B cell (primary cell): ENCODE results near the gene LCE1F. TPM values are rescaled to one million over a fixed set of nuclear protein-coding genes. Genes with fewer than 3 reads are reported as not detected.

Source experiments
- ATAC-seq: fragments of 200-7000 bp; cut with Tn5 transposase; one replicate; pipeline ENCODE4 v1.10.0; 2021; ENCODE audit warnings: low read depth, mild to moderate bottlenecking, moderate number of reproducible peaks, moderate library complexity
- CTCF ChIA-PET: fragments of 350-600 bp; sonication (Branson Sonifier 250); formaldehyde crosslinking; loops from one replicate; lab custom pipeline; 2021; ENCODE audit warnings: antibody characterized with exemption, inconsistent platforms; lab: Charles Lee
- POLR2A ChIA-PET: fragments of 350-600 bp; sonication (Branson Sonifier 250); formaldehyde crosslinking; loops from one replicate; lab custom pipeline; 2021; ENCODE audit warnings: antibody characterized with exemption; lab: Charles Lee
- DNase-seq: peaks from one replicate; pipeline ENCODE4 v3.0.0; 2013
- H2AFZ ChIP-seq: 2 replicates; pipeline ENCODE4 v1.6.1; 2012; ENCODE audit warnings: mild to moderate bottlenecking, low read depth, low read length; ENCODE audit not compliant: insufficient read depth, poor library complexity, severe bottlenecking
- H3K27ac ChIP-seq, 2 donors: 1 replicate in 1 of 2; 2 replicates in 1 of 2; pipeline ENCODE4 v1.5.1; 2012 to 2013; ENCODE audit warnings: low read length in 2 of 2, mild to moderate bottlenecking in 2 of 2, moderate library complexity in 1 of 2
- H3K27me3 ChIP-seq, 4 experiments: fragments of 200-600 bp in 1 of 4; sonication (generic) in 1 of 4; replicated peaks in 1 of 4; 1 replicate in 2 of 4; 2 replicates in 2 of 4; pipeline versions ENCODE4 v1.6.1 to v1.7.0; 2013 to 2016; ENCODE audit warnings: low read length in 3 of 4, mild to moderate bottlenecking in 2 of 4, mixed read lengths in 1 of 4, moderate library complexity in 1 of 4; ENCODE audit not compliant: insufficient read depth in 4 of 4, control insufficient read depth in 3 of 4; ENCODE audit errors: control extremely low read depth in 1 of 4
- H3K36me3 ChIP-seq, 2 experiments: replicated peaks in 1 of 2; 1 replicate in 1 of 2; 2 replicates in 1 of 2; pipeline versions ENCODE4 v1.6.1 to v1.7.1; 2013; ENCODE audit warnings: low read length in 1 of 2; ENCODE audit not compliant: insufficient read depth in 2 of 2, control insufficient read depth in 1 of 2; ENCODE audit errors: control extremely low read depth in 1 of 2, extremely low read depth in 1 of 2
- H3K4me1 ChIP-seq, 2 donors: fragments of 200-600 bp in 1 of 2; sonication (generic) in 1 of 2; 1 replicate in 1 of 2; 2 replicates in 1 of 2; pipeline versions ENCODE4 v1.5.1 to v1.6.1; 2013 to 2017; ENCODE audit warnings: low read length in 2 of 2; ENCODE audit not compliant: control insufficient read depth in 2 of 2, insufficient read depth in 2 of 2
- H3K4me2 ChIP-seq: replicated peaks from 2 replicates; pipeline ENCODE3; 2012; ENCODE audit warnings: mild to moderate bottlenecking, low read depth, low read length; ENCODE audit not compliant: poor library complexity, severe bottlenecking
- H3K4me3 ChIP-seq, 5 experiments: fragments of 200-600 bp in 1 of 5; sonication (generic) in 1 of 5; 1 replicate in 3 of 5; 2 replicates in 2 of 5; pipeline versions ENCODE4 v1.5.1 to v1.7.0; 2011 to 2016; ENCODE audit warnings: low read length in 4 of 5, mild to moderate bottlenecking in 4 of 5, low read depth in 2 of 5, control low read depth in 1 of 5, moderate library complexity in 1 of 5; ENCODE audit not compliant: insufficient read depth in 1 of 5; ENCODE audit errors: control extremely low read depth in 1 of 5, extremely low read depth in 1 of 5
- H3K79me2 ChIP-seq: fragments of 200-600 bp; sonication (generic); one replicate; pipeline ENCODE4 v1.6.0; 2016; ENCODE audit warnings: low read length; ENCODE audit not compliant: control insufficient read depth, insufficient read depth
- H3K9ac ChIP-seq: fragments of 200-600 bp; sonication (generic); 2 replicates; pipeline ENCODE4 v1.6.1; 2017; ENCODE audit warnings: mild to moderate bottlenecking, low read length, moderate library complexity
- H3K9me3 ChIP-seq, 3 donors: one replicate each; pipeline versions ENCODE4 v1.6.1 to v1.7.1; 2013; ENCODE audit warnings: low read length in 2 of 3; ENCODE audit not compliant: control insufficient read depth in 2 of 3, insufficient read depth in 1 of 3; ENCODE audit errors: control extremely low read depth in 1 of 3
- H4K20me1 ChIP-seq: 2 replicates; pipeline ENCODE4 v1.6.0; 2012; ENCODE audit warnings: mild to moderate bottlenecking, low read length; ENCODE audit not compliant: insufficient read depth, control insufficient read depth, poor library complexity, severe bottlenecking
- H3K27ac Mint-ChIP-seq: one replicate; pipeline ENCODE4 v1.8.0; 2021; ENCODE audit warnings: mixed read lengths
- H3K27me3 Mint-ChIP-seq: one replicate; pipeline ENCODE4 v1.8.0; 2021; ENCODE audit warnings: mixed read lengths
- H3K4me1 Mint-ChIP-seq: one replicate; pipeline ENCODE4 v1.8.0; 2021; ENCODE audit warnings: mixed read lengths
- H3K4me3 Mint-ChIP-seq: one replicate; pipeline ENCODE4 v1.8.0; 2021; ENCODE audit warnings: mixed read lengths
- H3K9me3 Mint-ChIP-seq: one replicate; pipeline ENCODE4 v1.8.0; 2022; ENCODE audit warnings: mixed read lengths; ENCODE audit not compliant: insufficient read depth
- CTCF ChIP-seq: fragments of 200-600 bp; IDR thresholded peaks from one replicate; pipeline ENCODE4 v1.8.0; 2022; ENCODE audit warnings: antibody characterized with exemption, mild to moderate bottlenecking
- EZH2 ChIP-seq: IDR thresholded peaks from 2 replicates; pipeline ENCODE4 v1.6.1; 2012; ENCODE audit warnings: borderline replicate concordance, low read depth, mild to moderate bottlenecking, moderate library complexity, low read length; ENCODE audit not compliant: insufficient read depth, poor library complexity, severe bottlenecking
- WGBS: methylation state at CpG from one replicate; pipeline ENCODE4 v1.1.5; 2013; ENCODE audit warnings: missing lambda C conversion rate; ENCODE audit not compliant: insufficient coverage; 5-methylcytosine and 5-hydroxymethylcytosine counted together
- intact Hi-C: fragments of 100-400 bp; cut with micrococcal nuclease; formaldehyde crosslinking; loops from one replicate; pipeline ENCODE4 v1.10.0; 2022
- polyA plus RNA-seq: library from polyadenylated mRNA; depleted of rRNA; stranded (reverse); fragments of >200 nt; gene quantifications from 2 replicates; pipeline ENCODE4 v1.2.3, GENCODE V29; 2012
- total RNA-seq, 2 donors: library from RNA; stranded (reverse); fragments of 120-200 nt in 1 of 2; gene quantifications; 1 replicate in 1 of 2; 2 replicates in 1 of 2; pipeline versions ENCODE4 v1.2.3 to v1.2.4, GENCODE V29; 2013 to 2022

The LCE1F gene
- total and polyA plus RNA-seq, 2 donors (not counting 1 experiment from before 2014, with no cell fraction given): not detected

GRCh38 chr1:152811050-152811449 lies 36.1 kb downstream of the LCE1F start:
- no peak overlapping the region for H3K9ac ChIP-seq
- CTCF ChIA-PET: no interaction called here
- no peak for DNase-seq
- peaks cover 32% of the 10 kb centered on the region for H3K27me3 Mint-ChIP-seq
- H3K27ac ChIP-seq: no peak overlapping the region
- no peaks in the 10 kb centered on the region for H3K9me3 Mint-ChIP-seq
- no peaks in the 10 kb centered on the region for H4K20me1 ChIP-seq
- H3K27ac Mint-ChIP-seq: no peak overlapping the region
- H3K79me2 ChIP-seq: no peaks in the 10 kb centered on the region
- H3K4me1 Mint-ChIP-seq: no peaks in the 10 kb centered on the region
- intact Hi-C loops: no loop called here
- H3K4me2 ChIP-seq: no peak overlapping the region
- H3K27me3 ChIP-seq: peaks cover 0 to 3% (median 1%) of the 10 kb centered on the region in 4 experiments
- no peak for ATAC-seq
- H3K36me3 ChIP-seq: no peaks in the 10 kb centered on the region
- POLR2A ChIA-PET: no interaction called here
- no peak for TF ChIP-seq CTCF
- no peaks in the 10 kb centered on the region for H3K4me1 ChIP-seq
- no peak overlapping the region for H3K4me3 ChIP-seq
- H3K4me3 Mint-ChIP-seq: no peak overlapping the region
- WGBS: 75% methylated on average over 2 of the region's 2 CpGs
- H2AFZ ChIP-seq: no peak overlapping the region
- no peaks in the 10 kb centered on the region for H3K9me3 ChIP-seq

GRCh38 chr1:152811671-152812070 lies 36.7 kb downstream of the LCE1F start, which contains the start of gene LCE1B:
TSS of gene LCE1B (plus strand) at chr1:152811971. CDS start at chr1:152812447, 476 bp downstream.
- intact Hi-C loops: no loop called here
- CTCF ChIA-PET: no interaction called here

More at GRCh38 chr1:152811671-152812070, 36.7 kb downstream of the LCE1F start, which contains the start of gene LCE1B:
- H3K9ac ChIP-seq: no peak within 1 kb of the TSS
- no peak within 1 kb of the TSS for H3K4me3 ChIP-seq
- Mint-ChIP-seq H3K27ac (no peak within 1 kb of the TSS), H3K9me3 (no peaks in the 10 kb centered on the region), H3K27me3 (peaks cover 32% of the 10 kb centered on the region), H3K4me1 (no peaks in the 10 kb centered on the region), H3K4me3 (no peak within 1 kb of the TSS)
- no peak for ATAC-seq
- no peaks in the 10 kb centered on the region for H3K79me2 ChIP-seq
- TF ChIP-seq EZH2 (no peak), CTCF (no peak)
- no peak for DNase-seq
- no peaks in the 10 kb centered on the region for H4K20me1 ChIP-seq
- peaks cover 0 to 3% (median under 1%) of the 10 kb centered on the region in 4 experiments for H3K27me3 ChIP-seq
- no peaks in the 10 kb centered on the region for H3K4me1 ChIP-seq
- no peaks in the 10 kb centered on the region for H3K9me3 ChIP-seq
- no peak within 1 kb of the TSS for H3K4me2 ChIP-seq
- no peak within 1 kb of the TSS for H2AFZ ChIP-seq
- no peaks in the 10 kb centered on the region for H3K36me3 ChIP-seq
- POLR2A ChIA-PET: no interaction called here
- H3K27ac ChIP-seq: no peak within 1 kb of the TSS
- WGBS: no CpG with 5 or more reads among the region's 2 CpGs
